ENCODE results near the gene SHH.

Gene SHH

GRCh38 chr7:155787171-155787851, 25.0 kb downstream of the SHH start:
- Histone ChIP-seq H3K27me3 (replicated peaks; ENCODE audit: insufficient read depth, low read length) (no peaks in the 10 kb centered on the region), H3K9ac (ENCODE audit: low read length) (no peak overlapping the region), H3K36me3 (replicated peaks; ENCODE audit: insufficient read depth, low read length) (no peaks in the 10 kb centered on the region), H2AFZ (ENCODE audit: low read length) (no peak overlapping the region), H3K4me3 (ENCODE audit: low read length) (no peak overlapping the region), H3K79me2 (ENCODE audit: low read length) (no peaks in the 10 kb centered on the region), H3K27ac (ENCODE audit: low read length) (no peak overlapping the region), H3F3A (ENCODE audit: insufficient read depth, low read length) (no peaks in the 10 kb centered on the region; the same call in 1 of the 2 replicates), H3K9me2 (replicated peaks; ENCODE audit: insufficient read depth, low read length) (no peaks in the 10 kb centered on the region), H3K4me2 (ENCODE audit: low read depth, low read length) (no peak overlapping the region), H4K20me1 (ENCODE audit: insufficient read depth, low read length) (no peaks in the 10 kb centered on the region), H3K4me1 (ENCODE audit: low read length) (no peaks in the 10 kb centered on the region), H3K9me3 (replicated peaks; ENCODE audit: insufficient read depth, low read length) (no peaks in the 10 kb centered on the region)
- DNase-seq = no peak
- TF ChIP-seq EZH2 (optimal IDR thresholded peaks at IDR 0.05; ENCODE audit: low read depth, low read length) (no peak), EZH2phosphoT487 (IDR thresholded peaks at IDR 0.05; ENCODE audit: low read length) (no peak)
- TF ChIP-seq, protein P1, sequence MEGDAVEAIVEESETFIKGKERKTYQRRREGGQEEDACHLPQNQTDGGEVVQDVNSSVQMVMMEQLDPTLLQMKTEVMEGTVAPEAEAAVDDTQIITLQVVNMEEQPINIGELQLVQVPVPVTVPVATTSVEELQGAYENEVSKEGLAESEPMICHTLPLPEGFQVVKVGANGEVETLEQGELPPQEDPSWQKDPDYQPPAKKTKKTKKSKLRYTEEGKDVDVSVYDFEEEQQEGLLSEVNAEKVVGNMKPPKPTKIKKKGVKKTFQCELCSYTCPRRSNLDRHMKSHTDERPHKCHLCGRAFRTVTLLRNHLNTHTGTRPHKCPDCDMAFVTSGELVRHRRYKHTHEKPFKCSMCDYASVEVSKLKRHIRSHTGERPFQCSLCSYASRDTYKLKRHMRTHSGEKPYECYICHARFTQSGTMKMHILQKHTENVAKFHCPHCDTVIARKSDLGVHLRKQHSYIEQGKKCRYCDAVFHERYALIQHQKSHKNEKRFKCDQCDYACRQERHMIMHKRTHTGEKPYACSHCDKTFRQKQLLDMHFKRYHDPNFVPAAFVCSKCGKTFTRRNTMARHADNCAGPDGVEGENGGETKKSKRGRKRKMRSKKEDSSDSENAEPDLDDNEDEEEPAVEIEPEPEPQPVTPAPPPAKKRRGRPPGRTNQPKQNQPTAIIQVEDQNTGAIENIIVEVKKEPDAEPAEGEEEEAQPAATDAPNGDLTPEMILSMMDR (IDR thresholded peaks at IDR 0.05; ENCODE audit: low read length) = no peak

DNA sequence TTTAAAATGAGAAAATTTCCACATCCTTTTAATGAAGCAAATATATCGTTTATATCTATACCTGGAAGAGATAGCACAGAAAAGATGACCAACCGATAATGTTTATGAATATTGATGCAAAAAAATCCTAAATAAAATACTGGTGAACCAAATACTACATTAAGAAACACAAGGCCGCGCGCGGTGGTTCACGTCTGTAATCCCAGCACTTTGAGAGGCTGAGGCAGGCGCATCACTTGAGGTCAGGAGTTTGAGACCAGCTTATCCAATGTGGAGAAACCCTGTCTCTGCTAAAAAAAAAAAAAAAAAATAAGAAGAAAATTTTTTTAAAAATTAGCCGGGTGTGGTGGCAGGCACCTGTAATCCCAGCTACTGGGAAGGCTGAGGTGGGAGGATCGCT, 25.8 kb downstream of the SHH start:
- H2AFZ ChIP-seq (ENCODE audit: low read length) = no peak overlapping the region
- H3K36me3 ChIP-seq (replicated peaks; ENCODE audit: insufficient read depth, low read length) = 0 out of 2 replicates have a peak, but pooled peaks cover 1% of the 10 kb centered on the region
- no peaks in the 10 kb centered on the region for H3K79me2 ChIP-seq (ENCODE audit: low read length)
- H3K4me1 ChIP-seq (ENCODE audit: low read length) = no peaks in the 10 kb centered on the region
- DNase-seq = no peak
- H4K20me1 ChIP-seq (ENCODE audit: insufficient read depth, low read length) = no peaks in the 10 kb centered on the region
- H3K9ac ChIP-seq (ENCODE audit: low read length) = no peak overlapping the region
- no peak overlapping the region for H3K4me3 ChIP-seq (ENCODE audit: low read length)
- no peak for TF ChIP-seq EZH2phosphoT487 (IDR thresholded peaks at IDR 0.05; ENCODE audit: low read length)
- TF ChIP-seq, protein P1 (IDR thresholded peaks at IDR 0.05; ENCODE audit: low read length) = no peak
- TF ChIP-seq EZH2 (optimal IDR thresholded peaks at IDR 0.05; ENCODE audit: low read depth, low read length) = no peak
- no peak overlapping the region for H3K4me2 ChIP-seq (ENCODE audit: low read depth, low read length)
- no peak overlapping the region for H3K27ac ChIP-seq (ENCODE audit: low read length)
- H3F3A ChIP-seq (ENCODE audit: insufficient read depth, low read length) = no peaks in the 10 kb centered on the region; the same call in 1 of the 2 replicates
- no peaks in the 10 kb centered on the region for H3K9me2 ChIP-seq (replicated peaks; ENCODE audit: insufficient read depth, low read length)
- no peaks in the 10 kb centered on the region for H3K9me3 ChIP-seq (replicated peaks; ENCODE audit: insufficient read depth, low read length)
- no peaks in the 10 kb centered on the region for H3K27me3 ChIP-seq (replicated peaks; ENCODE audit: insufficient read depth, low read length)

GRCh38 chr7:155785536-155785935, 26.7 kb downstream of the SHH start:
- no peak overlapping the region for H3K9ac ChIP-seq (ENCODE audit: low read length)
- no peaks in the 10 kb centered on the region for H3K9me3 ChIP-seq (replicated peaks; ENCODE audit: insufficient read depth, low read length)
- H2AFZ ChIP-seq (ENCODE audit: low read length) = no peak overlapping the region
- H3K79me2 ChIP-seq (ENCODE audit: low read length) = no peaks in the 10 kb centered on the region
- no peaks in the 10 kb centered on the region for H3K4me1 ChIP-seq (ENCODE audit: low read length)
- no peaks in the 10 kb centered on the region for H3K27me3 ChIP-seq (replicated peaks; ENCODE audit: insufficient read depth, low read length)
- H3K9me2 ChIP-seq (replicated peaks; ENCODE audit: insufficient read depth, low read length) = no peaks in the 10 kb centered on the region
- H3K4me2 ChIP-seq (ENCODE audit: low read depth, low read length) = no peak overlapping the region
- no peaks in the 10 kb centered on the region for H4K20me1 ChIP-seq (ENCODE audit: insufficient read depth, low read length)
- no peak overlapping the region for H3K27ac ChIP-seq (ENCODE audit: low read length)
- no peaks in the 10 kb centered on the region; the same call in 1 of the 2 replicates for H3F3A ChIP-seq (ENCODE audit: insufficient read depth, low read length)
- TF ChIP-seq, protein P1 (IDR thresholded peaks at IDR 0.05; ENCODE audit: low read length) = no peak
- TF ChIP-seq EZH2phosphoT487 (IDR thresholded peaks at IDR 0.05; ENCODE audit: low read length) (no peak), EZH2 (optimal IDR thresholded peaks at IDR 0.05; ENCODE audit: low read depth, low read length) (no peak)
- peaks cover 7% of the 10 kb centered on the region; the same call in 1 of the 2 replicates for H3K36me3 ChIP-seq (replicated peaks; ENCODE audit: insufficient read depth, low read length)
- no peak overlapping the region for H3K4me3 ChIP-seq (ENCODE audit: low read length)
- no peak for DNase-seq

Data from MM.1S (cell line).